ENCODE results near the gene SFT2D1.

DNA sequence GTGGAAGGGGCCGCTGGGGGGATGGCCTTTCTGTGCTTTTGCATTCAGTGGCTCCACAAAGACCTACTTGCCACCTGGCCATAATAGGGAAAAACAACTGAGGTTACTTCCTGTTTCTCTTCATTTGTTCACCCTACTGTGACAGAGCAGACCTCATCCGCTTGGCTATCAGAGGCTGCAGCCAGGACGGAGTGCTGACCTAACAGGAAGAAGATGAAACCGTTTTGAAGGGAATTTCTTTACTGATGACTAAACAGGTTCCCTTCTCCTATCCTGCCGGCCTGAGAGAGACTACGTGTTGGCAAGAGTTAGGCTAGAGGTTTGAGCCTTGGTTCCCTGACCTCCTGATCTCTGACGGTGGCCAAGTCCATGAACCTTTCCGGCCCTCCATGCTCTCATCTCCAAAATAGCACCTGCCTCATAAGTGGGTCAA, 55.5 kb downstream of the SFT2D1 start:
- TF ChIP-seq, protein P1, sequence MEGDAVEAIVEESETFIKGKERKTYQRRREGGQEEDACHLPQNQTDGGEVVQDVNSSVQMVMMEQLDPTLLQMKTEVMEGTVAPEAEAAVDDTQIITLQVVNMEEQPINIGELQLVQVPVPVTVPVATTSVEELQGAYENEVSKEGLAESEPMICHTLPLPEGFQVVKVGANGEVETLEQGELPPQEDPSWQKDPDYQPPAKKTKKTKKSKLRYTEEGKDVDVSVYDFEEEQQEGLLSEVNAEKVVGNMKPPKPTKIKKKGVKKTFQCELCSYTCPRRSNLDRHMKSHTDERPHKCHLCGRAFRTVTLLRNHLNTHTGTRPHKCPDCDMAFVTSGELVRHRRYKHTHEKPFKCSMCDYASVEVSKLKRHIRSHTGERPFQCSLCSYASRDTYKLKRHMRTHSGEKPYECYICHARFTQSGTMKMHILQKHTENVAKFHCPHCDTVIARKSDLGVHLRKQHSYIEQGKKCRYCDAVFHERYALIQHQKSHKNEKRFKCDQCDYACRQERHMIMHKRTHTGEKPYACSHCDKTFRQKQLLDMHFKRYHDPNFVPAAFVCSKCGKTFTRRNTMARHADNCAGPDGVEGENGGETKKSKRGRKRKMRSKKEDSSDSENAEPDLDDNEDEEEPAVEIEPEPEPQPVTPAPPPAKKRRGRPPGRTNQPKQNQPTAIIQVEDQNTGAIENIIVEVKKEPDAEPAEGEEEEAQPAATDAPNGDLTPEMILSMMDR (IDR thresholded peaks at IDR 0.05) = no peak
- TF ChIP-seq POLR2AphosphoS5 (IDR thresholded peaks at IDR 0.05; ENCODE audit: insufficient read depth in 1 of 2, low read depth in 1 of 2) = no peak
- no peak for TF ChIP-seq POLR2A (IDR thresholded peaks at IDR 0.05)
